ENCODE measurements around the gene HIPK4.
"Not testable (repeated sequence)": the region's sequence is repeated elsewhere in the genome, so short reads cannot be mapped to it uniquely, and the experiment has no call there.

The HIPK4 gene

GRCh38 chr19:40335855-40336600 is 54.0 kb downstream of the HIPK4 start:
- DNase-seq (ENCODE audit: low read depth) = no peak
- no peak overlapping the region for H3K4me3 ChIP-seq (ENCODE audit: low read depth, low read length)
- TF ChIP-seq, protein P1, sequence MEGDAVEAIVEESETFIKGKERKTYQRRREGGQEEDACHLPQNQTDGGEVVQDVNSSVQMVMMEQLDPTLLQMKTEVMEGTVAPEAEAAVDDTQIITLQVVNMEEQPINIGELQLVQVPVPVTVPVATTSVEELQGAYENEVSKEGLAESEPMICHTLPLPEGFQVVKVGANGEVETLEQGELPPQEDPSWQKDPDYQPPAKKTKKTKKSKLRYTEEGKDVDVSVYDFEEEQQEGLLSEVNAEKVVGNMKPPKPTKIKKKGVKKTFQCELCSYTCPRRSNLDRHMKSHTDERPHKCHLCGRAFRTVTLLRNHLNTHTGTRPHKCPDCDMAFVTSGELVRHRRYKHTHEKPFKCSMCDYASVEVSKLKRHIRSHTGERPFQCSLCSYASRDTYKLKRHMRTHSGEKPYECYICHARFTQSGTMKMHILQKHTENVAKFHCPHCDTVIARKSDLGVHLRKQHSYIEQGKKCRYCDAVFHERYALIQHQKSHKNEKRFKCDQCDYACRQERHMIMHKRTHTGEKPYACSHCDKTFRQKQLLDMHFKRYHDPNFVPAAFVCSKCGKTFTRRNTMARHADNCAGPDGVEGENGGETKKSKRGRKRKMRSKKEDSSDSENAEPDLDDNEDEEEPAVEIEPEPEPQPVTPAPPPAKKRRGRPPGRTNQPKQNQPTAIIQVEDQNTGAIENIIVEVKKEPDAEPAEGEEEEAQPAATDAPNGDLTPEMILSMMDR (IDR thresholded peaks at IDR 0.05; ENCODE audit: low read depth, low read length) = no peak
- TF ChIP-seq POLR2A (IDR thresholded peaks at IDR 0.05; ENCODE audit: extremely low read depth, insufficient read length) (no peak), MYC (IDR thresholded peaks at IDR 0.05; ENCODE audit: low read depth, low read length) (no peak)

DNA sequence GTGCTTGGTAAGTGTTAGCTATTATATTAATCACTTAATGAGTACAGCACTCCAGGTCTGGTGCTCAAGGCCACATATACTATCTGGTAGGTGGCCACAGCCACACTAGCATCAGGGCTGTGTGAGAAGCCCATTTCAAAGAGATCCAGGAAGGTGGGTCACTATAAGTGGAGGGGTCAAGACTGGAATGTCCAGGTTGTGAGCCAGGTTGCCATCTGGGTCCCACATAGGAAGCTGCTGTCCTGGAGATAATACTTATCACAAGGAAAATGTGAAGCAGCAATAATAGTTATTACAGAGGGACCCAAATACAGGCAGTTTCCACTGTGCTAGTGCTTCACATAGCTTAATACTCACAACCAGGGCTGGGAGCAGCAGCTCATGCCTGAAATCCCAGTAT is 54.9 kb downstream of the HIPK4 start:
- no peak overlapping the region for H3K4me3 ChIP-seq (ENCODE audit: low read depth, low read length)
- TF ChIP-seq, protein P1 (IDR thresholded peaks at IDR 0.05; ENCODE audit: low read depth, low read length) = no peak
- TF ChIP-seq MYC (IDR thresholded peaks at IDR 0.05; ENCODE audit: low read depth, low read length) = no peak
- no peak for TF ChIP-seq MAX (IDR thresholded peaks at IDR 0.05; ENCODE audit: low read depth, low read length)
- no peak for TF ChIP-seq POLR2A (IDR thresholded peaks at IDR 0.05; ENCODE audit: extremely low read depth, insufficient read length)
- DNase-seq (ENCODE audit: low read depth) = no peak

DNA sequence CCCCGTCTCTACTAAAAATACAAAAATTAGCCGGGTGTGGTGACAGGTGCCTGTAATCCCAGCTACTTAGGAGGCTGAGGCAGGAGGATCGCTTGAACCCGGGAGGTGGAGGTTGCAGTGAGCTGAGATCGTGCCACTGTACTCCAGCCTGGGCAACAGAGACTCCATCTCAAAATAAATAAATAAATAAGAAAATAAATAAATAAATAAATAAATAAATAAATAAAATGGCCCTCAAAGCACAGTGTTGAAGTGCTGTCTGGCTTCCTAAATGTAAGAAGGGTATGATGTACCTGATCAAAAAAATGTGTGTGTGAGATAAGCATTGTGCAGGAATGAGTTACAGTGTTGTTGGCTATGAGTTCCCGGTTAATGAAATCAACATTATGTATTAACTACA is 56.9 kb downstream of the HIPK4 start:
- not testable (repeated sequence) for H3K4me3 ChIP-seq (ENCODE audit: low read depth, low read length); DNase-seq (ENCODE audit: low read depth)

DNA sequence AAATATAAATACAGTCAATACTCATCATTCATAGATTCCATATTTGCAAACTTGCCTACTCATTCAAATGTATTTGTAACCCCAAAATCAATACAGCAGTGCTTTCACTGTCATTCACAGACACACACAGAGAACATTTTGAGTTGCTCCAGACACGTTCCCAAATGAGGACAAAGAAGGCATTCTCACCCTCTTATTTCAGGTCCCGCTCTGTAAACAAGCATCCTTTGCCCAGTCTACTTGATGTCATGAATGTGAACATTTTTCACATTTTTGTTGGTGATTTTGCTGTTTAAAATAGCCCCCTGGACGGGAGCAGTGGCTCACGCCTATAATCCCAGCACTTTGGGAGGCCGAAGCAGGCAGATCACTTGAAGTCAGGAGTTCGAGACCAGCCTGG is 57.3 kb downstream of the HIPK4 start:
- TF ChIP-seq, protein P1 (IDR thresholded peaks at IDR 0.05; ENCODE audit: low read depth, low read length) = no peak
- TF ChIP-seq MAX (IDR thresholded peaks at IDR 0.05; ENCODE audit: low read depth, low read length) (no peak), MYC (IDR thresholded peaks at IDR 0.05; ENCODE audit: low read depth, low read length) (no peak), POLR2A (IDR thresholded peaks at IDR 0.05; ENCODE audit: extremely low read depth, insufficient read length) (no peak)
- no peak overlapping the region for H3K4me3 ChIP-seq (ENCODE audit: low read depth, low read length)
- no peak for DNase-seq (ENCODE audit: low read depth)

- H3K4me3 ChIP-seq (ENCODE audit: low read depth, low read length) = no peak overlapping the region
- TF ChIP-seq POLR2A (IDR thresholded peaks at IDR 0.05; ENCODE audit: extremely low read depth, insufficient read length) = no peak
- TF ChIP-seq MAX (IDR thresholded peaks at IDR 0.05; ENCODE audit: low read depth, low read length) = no peak
- TF ChIP-seq MYC (IDR thresholded peaks at IDR 0.05; ENCODE audit: low read depth, low read length) = no peak
- TF ChIP-seq, protein P1 (IDR thresholded peaks at IDR 0.05; ENCODE audit: low read depth, low read length) = no peak
- DNase-seq (ENCODE audit: low read depth) = no peak
These were observed 58.9 kb downstream of the HIPK4 start for GRCh38 chr19:40331052-40331451.
